SH-SY5Y (cell line): ENCODE measurements around the gene MAPK13.

Experiments used
- GATA2 ChIP-seq: IDR thresholded peaks from 2 replicates; pipeline ENCODE4 v1.6.1; 2011; ENCODE audit warnings: mild to moderate bottlenecking, low read depth, low read length
- GATA3 ChIP-seq: IDR thresholded peaks from 2 replicates; pipeline ENCODE4 v1.6.1; 2011; ENCODE audit warnings: low read depth, mild to moderate bottlenecking, low read length, moderate library complexity

DNA sequence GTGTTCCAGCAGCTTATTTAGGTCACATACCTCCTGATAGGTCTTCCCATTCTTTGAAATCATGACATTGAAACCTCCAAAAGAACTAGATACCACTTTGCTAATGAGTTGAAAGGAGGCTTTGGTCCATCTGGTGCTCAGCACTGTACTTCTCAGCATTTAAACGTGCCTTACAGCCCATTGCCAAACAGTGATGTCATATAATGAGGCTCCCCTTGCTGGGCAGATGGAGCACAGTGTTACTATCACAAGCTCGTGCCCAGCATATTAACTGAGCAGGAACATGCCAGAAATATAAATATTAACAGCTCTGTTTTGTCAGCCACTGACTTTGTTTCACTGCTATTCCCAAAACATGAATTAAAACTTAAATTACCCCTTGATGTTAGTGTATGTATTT lies 25.5 kb upstream of the MAPK13 start:
- no peak for TF ChIP-seq GATA3
- TF ChIP-seq GATA2: no peak
